ENCODE results near the gene C6.

C6 gene

GRCh38 chr5:41109186-41109585, 104.1 kb downstream of the C6 start:
- Histone ChIP-seq H3K36me3 (ENCODE audit: control insufficient read depth in 5 of 5, insufficient read depth in 5 of 5, low read length in 5 of 5) (no peaks in the 10 kb centered on the region), H3K4me1 (ENCODE audit: control insufficient read depth in 5 of 5, insufficient read depth in 5 of 5, low read length in 5 of 5) (no peaks in the 10 kb centered on the region), H3K9ac (ENCODE audit: low read length in 5 of 5) (no peak overlapping the region), H3K27me3 (ENCODE audit: control insufficient read depth in 5 of 5, insufficient read depth in 4 of 5, low read length in 5 of 5) (no peaks in the 10 kb centered on the region), H3K9me3 (ENCODE audit: control insufficient read depth in 5 of 5, low read length in 5 of 5) (no peaks in the 10 kb centered on the region), H3K4me3 (ENCODE audit: low read depth in 1 of 5, low read length in 5 of 5) (no peak overlapping the region), H3K27ac (ENCODE audit: low read depth, low read length) (no peak overlapping the region)

- Histone ChIP-seq H3K4me1 (ENCODE audit: control insufficient read depth in 5 of 5, insufficient read depth in 5 of 5, low read length in 5 of 5) (no peaks in the 10 kb centered on the region), H3K27ac (ENCODE audit: low read depth, low read length) (no peak overlapping the region), H3K27me3 (ENCODE audit: control insufficient read depth in 5 of 5, insufficient read depth in 4 of 5, low read length in 5 of 5) (no peaks in the 10 kb centered on the region), H3K9ac (ENCODE audit: low read length in 5 of 5) (no peak overlapping the region), H3K9me3 (ENCODE audit: control insufficient read depth in 5 of 5, low read length in 5 of 5) (no peaks in the 10 kb centered on the region), H3K36me3 (ENCODE audit: control insufficient read depth in 5 of 5, insufficient read depth in 5 of 5, low read length in 5 of 5) (no peaks in the 10 kb centered on the region), H3K4me3 (ENCODE audit: low read depth in 1 of 5, low read length in 5 of 5) (no peak overlapping the region)
Measured at GRCh38 chr5:41102341-41102740, 111.0 kb downstream of the C6 start.

GRCh38 chr5:41097642-41098041, 115.7 kb downstream of the C6 start:
- H3K27ac ChIP-seq (ENCODE audit: low read depth, low read length) = no peak overlapping the region
- peaks cover 0 to 4% (median 0%) of the 10 kb centered on the region in 5 donors for H3K4me1 ChIP-seq (ENCODE audit: control insufficient read depth in 5 of 5, insufficient read depth in 5 of 5, low read length in 5 of 5)

GRCh38 chr5:41095324-41096101, 117.8 kb downstream of the C6 start:
- Histone ChIP-seq H3K27ac (ENCODE audit: low read depth, low read length) (no peak overlapping the region), H3K9ac (ENCODE audit: low read length in 5 of 5) (no peak overlapping the region)

More at GRCh38 chr5:41097642-41098041, 115.7 kb downstream of the C6 start:
- Histone ChIP-seq H3K27me3 (ENCODE audit: control insufficient read depth in 5 of 5, insufficient read depth in 4 of 5, low read length in 5 of 5) (no peaks in the 10 kb centered on the region), H3K4me3 (ENCODE audit: low read depth in 1 of 5, low read length in 5 of 5) (no peak overlapping the region), H3K9me3 (ENCODE audit: control insufficient read depth in 5 of 5, low read length in 5 of 5) (no peaks in the 10 kb centered on the region), H3K36me3 (ENCODE audit: control insufficient read depth in 5 of 5, insufficient read depth in 5 of 5, low read length in 5 of 5) (no peaks in the 10 kb centered on the region), H3K9ac (ENCODE audit: low read length in 5 of 5) (no peak overlapping the region)

GRCh38 chr5:41094871-41095270, 118.5 kb downstream of the C6 start:
- H3K27ac ChIP-seq (ENCODE audit: low read depth, low read length) = no peak overlapping the region
- peaks cover 0 to 3% (median 0%) of the 10 kb centered on the region in 5 donors for H3K9me3 ChIP-seq (ENCODE audit: control insufficient read depth in 5 of 5, low read length in 5 of 5)
- H3K4me1 ChIP-seq (ENCODE audit: control insufficient read depth in 5 of 5, insufficient read depth in 5 of 5, low read length in 5 of 5) = peaks cover 0 to 4% (median 0%) of the 10 kb centered on the region in 5 donors
- H3K36me3 ChIP-seq (ENCODE audit: control insufficient read depth in 5 of 5, insufficient read depth in 5 of 5, low read length in 5 of 5) = no peaks in the 10 kb centered on the region
- H3K4me3 ChIP-seq (ENCODE audit: low read depth in 1 of 5, low read length in 5 of 5) = no peak overlapping the region
- H3K9ac ChIP-seq (ENCODE audit: low read length in 5 of 5) = no peak overlapping the region
- H3K27me3 ChIP-seq (ENCODE audit: control insufficient read depth in 5 of 5, insufficient read depth in 4 of 5, low read length in 5 of 5) = no peaks in the 10 kb centered on the region

More at GRCh38 chr5:41095324-41096101, 117.8 kb downstream of the C6 start:
- Histone ChIP-seq H3K9me3 (ENCODE audit: control insufficient read depth in 5 of 5, low read length in 5 of 5) (peaks cover 0 to 3% (median 0%) of the 10 kb centered on the region in 5 donors), H3K36me3 (ENCODE audit: control insufficient read depth in 5 of 5, insufficient read depth in 5 of 5, low read length in 5 of 5) (no peaks in the 10 kb centered on the region), H3K4me3 (ENCODE audit: low read depth in 1 of 5, low read length in 5 of 5) (no peak overlapping the region), H3K27me3 (ENCODE audit: control insufficient read depth in 5 of 5, insufficient read depth in 4 of 5, low read length in 5 of 5) (no peaks in the 10 kb centered on the region), H3K4me1 (ENCODE audit: control insufficient read depth in 5 of 5, insufficient read depth in 5 of 5, low read length in 5 of 5) (peaks cover 0 to 4% (median 0%) of the 10 kb centered on the region in 5 donors)

GRCh38 chr5:41093803-41094202, 119.5 kb downstream of the C6 start:
- Histone ChIP-seq H3K36me3 (ENCODE audit: control insufficient read depth in 5 of 5, insufficient read depth in 5 of 5, low read length in 5 of 5) (no peaks in the 10 kb centered on the region), H3K4me3 (ENCODE audit: low read depth in 1 of 5, low read length in 5 of 5) (no peak overlapping the region), H3K9me3 (ENCODE audit: control insufficient read depth in 5 of 5, low read length in 5 of 5) (peaks cover 0 to 3% (median 0%) of the 10 kb centered on the region in 5 donors), H3K4me1 (ENCODE audit: control insufficient read depth in 5 of 5, insufficient read depth in 5 of 5, low read length in 5 of 5) (peaks cover 0 to 4% (median 0%) of the 10 kb centered on the region in 5 donors), H3K9ac (ENCODE audit: low read length in 5 of 5) (no peak overlapping the region), H3K27ac (ENCODE audit: low read depth, low read length) (no peak overlapping the region), H3K27me3 (ENCODE audit: control insufficient read depth in 5 of 5, insufficient read depth in 4 of 5, low read length in 5 of 5) (no peaks in the 10 kb centered on the region)
